K562 (cell line): ENCODE measurements around the gene AHI1. TPM values are rescaled to one million over a fixed set of nuclear protein-coding genes. Genes with fewer than 3 reads are reported as not detected.
A peak's percentile ranks its signal among the peaks of the same experiment; 100 is the strongest.

ENCODE experiments used
- BRD9 ChIP-seq: fragments of 450-650 bp; IDR thresholded peaks from 2 replicates; pipeline ENCODE4 v1.6.1; 2018; ENCODE audit warnings: low read depth; ENCODE audit not compliant: partially characterized antibody
- CEBPZ ChIP-seq: fragments of 150-350 bp; IDR thresholded peaks from 2 replicates; pipeline ENCODE4 v1.6.1; 2014; ENCODE audit warnings: low read depth, mild to moderate bottlenecking, low read length, borderline replicate concordance
- GTF2E2 ChIP-seq: fragments of 200-800 bp; sonication (Bioruptor generic); IDR thresholded peaks from 2 replicates; pipeline ENCODE4 v1.6.1; 2016; ENCODE audit warnings: missing genetic modification characterization, missing compliant biosample characterization
- HOXB6 ChIP-seq: fragments of 250-450 bp; sonication (Bioruptor Pico); IDR thresholded peaks from 2 replicates; pipeline ENCODE4 v1.5.1; 2022; ENCODE audit warnings: mild to moderate bottlenecking, borderline replicate concordance
- LCOR ChIP-seq: sonication (generic); formaldehyde crosslinking; IDR thresholded peaks from 2 replicates; pipeline ENCODE4 v1.8.0; 2022; ENCODE audit warnings: mild to moderate bottlenecking, missing genetic modification reagents
- MCM2 ChIP-seq: fragments of 450-650 bp; IDR thresholded peaks from 2 replicates; pipeline ENCODE4 v1.6.1; 2017; ENCODE audit warnings: low read depth, mild to moderate bottlenecking
- NFATC3 ChIP-seq: fragments of 450-650 bp; IDR thresholded peaks from 2 replicates; pipeline ENCODE4 v1.6.1; 2017; ENCODE audit warnings: mild to moderate bottlenecking
- PHF8 ChIP-seq: fragments of 200-600 bp; sonication (generic); IDR thresholded peaks from 2 replicates; pipeline ENCODE4 v1.6.1; 2012; ENCODE audit warnings: mixed run types, mild to moderate bottlenecking, inconsistent platforms, low read length, moderate library complexity, borderline replicate concordance
- POLR2B ChIP-seq: fragments of 450-650 bp; IDR thresholded peaks from 2 replicates; pipeline ENCODE4 v1.6.1; 2018; ENCODE audit warnings: low read depth; ENCODE audit not compliant: partially characterized antibody
- PRMT5 ChIP-seq: sonication (generic); formaldehyde crosslinking; IDR thresholded peaks from 2 replicates; pipeline ENCODE4 v1.5.0; 2020; ENCODE audit warnings: missing genetic modification reagents
- SMARCA4 ChIP-seq: fragments of 450-650 bp; IDR thresholded peaks from 2 replicates; pipeline ENCODE4 v1.6.1; 2016
- SP1 ChIP-seq: sonication (generic); formaldehyde crosslinking; IDR thresholded peaks from 2 replicates; pipeline ENCODE4 v1.8.1; 2022; ENCODE audit warnings: mild to moderate bottlenecking, missing genetic modification reagents
- TAF15 ChIP-seq: fragments of 200-400 bp; formaldehyde crosslinking; IDR thresholded peaks from 2 replicates; pipeline ENCODE4 v1.6.1; 2017; ENCODE audit warnings: mild to moderate bottlenecking, low read depth, low read length, moderate library complexity
- TCF3 ChIP-seq: sonication (generic); formaldehyde crosslinking; IDR thresholded peaks from 2 replicates; pipeline ENCODE4 v1.4.0; 2020; ENCODE audit warnings: mild to moderate bottlenecking, missing genetic modification reagents
- UBTF ChIP-seq, 2 experiments: IDR thresholded peaks; 2 replicates each; pipeline ENCODE4 v1.6.1; 2012; ENCODE audit warnings: improper control_type of control experiment in 2 of 2, low read depth in 2 of 2, low read length in 2 of 2, borderline replicate concordance in 1 of 2
- ZNF174 ChIP-seq: fragments of 250-450 bp; sonication (Bioruptor Pico); IDR thresholded peaks from 2 replicates; pipeline ENCODE4 v1.4.0; 2020; ENCODE audit warnings: mild to moderate bottlenecking
- ZNF395 ChIP-seq: fragments of 200-800 bp; sonication (Bioruptor generic); IDR thresholded peaks from 2 replicates; pipeline ENCODE4 v1.6.1; 2017; ENCODE audit warnings: missing genetic modification characterization, missing compliant biosample characterization
- ZNF408 ChIP-seq: fragments of 250-450 bp; sonication (Bioruptor Pico); IDR thresholded peaks from 2 replicates; pipeline ENCODE4 v1.4.0; 2020; ENCODE audit warnings: low read depth, mild to moderate bottlenecking, moderate library complexity
- ZNF583 ChIP-seq: fragments of 250-450 bp; sonication (Bioruptor Pico); IDR thresholded peaks from 2 replicates; pipeline ENCODE4 v1.4.0; 2020
- ZNF639 ChIP-seq, 2 experiments: fragments of 200-800 bp in 1 of 2; sonication (Bioruptor generic) in 1 of 2; sonication (generic) in 1 of 2; formaldehyde crosslinking in 1 of 2; IDR thresholded peaks in 1 of 2; conservative IDR thresholded peaks in 1 of 2; 2 replicates each; pipeline versions ENCODE4 v1.5.0 to v1.6.1; 2016 to 2020; ENCODE audit warnings: missing compliant biosample characterization in 1 of 2, missing genetic modification characterization in 1 of 2, missing genetic modification reagents in 1 of 2
- ZNF830 ChIP-seq: fragments of 250-450 bp; sonication (Bioruptor Pico); IDR thresholded peaks from 2 replicates; pipeline ENCODE4 v1.5.0; 2021; ENCODE audit warnings: mild to moderate bottlenecking
- polyA plus RNA-seq, 8 experiments: library from polyadenylated mRNA; depleted of rRNA in 4 of 8; stranded (reverse) in 5 of 8; unstranded in 3 of 8; fragments of >200 nt; fragmentation: Nextera tagmentation in 2 of 8; fragmentation: Illumina TruSeq in 1 of 8; extraction: Ambion mirVana in 2 of 8; extraction: Trizol in 1 of 8; gene quantifications; 2 replicates each; pipeline versions ENCODE4 v1.2.1 to v1.2.3, GENCODE V29; 2011 to 2014; ENCODE audit warnings: inconsistent platforms in 1 of 8, missing spikeins in 1 of 8
- total RNA-seq, 7 experiments: library from RNA; depleted of rRNA in 6 of 7; stranded (reverse); fragments of >200 nt in 6 of 7; fragmentation: Illumina TruSeq in 2 of 7; extraction: Trizol in 2 of 7; gene quantifications; 2 replicates each; pipeline versions ENCODE4 v1.2.1 to v1.2.3, GENCODE V29; 2011 to 2021; ENCODE audit warnings: low replicate concordance in 1 of 7

AHI1 gene
- total and polyA plus RNA-seq, 9 of the 15 experiments (the other 6 are each of a cell fraction or from before 2014, with no cell fraction given) = 24.7 to 54.9 (median 32.2) TPM

GRCh38 chr6:135323202-135323668 is 174.3 kb downstream of the AHI1 start (continued):
- TF ChIP-seq MCM2 (no peak), UBTF (IDR thresholded peaks at IDR 0.05; ENCODE audit: borderline replicate concordance in 1 of 2, low read depth in 2 of 2, low read length in 2 of 2) (no peak), NFATC3 (peak; percentile 94), LCOR (CRISPR knock-in tag) (peak; percentile 97), BRD9 (peak; percentile 99), HOXB6 (CRISPR knock-in tag) (no peak), ZNF583 (peak; percentile 94), SMARCA4 (peak; percentile 100), POLR2B (no peak), ZNF174 (CRISPR knock-in tag) (peak; percentile 14; the same call in 1 of the 2 replicates), ZNF639 (CRISPR knock-in tag; conservative IDR thresholded peaks at IDR 0.05 in 1 of 2, IDR thresholded peaks at IDR 0.05 in 1 of 2) (peak in 1 of 2 experiments; percentile 89; a peak in 2 of 4 replicates), ZNF408 (CRISPR knock-in tag) (no peak), PRMT5 (no peak), ZNF395 (CRISPR knock-in tag) (peak; percentile 99), CEBPZ (no peak), SP1 (CRISPR knock-in tag) (peak; percentile 76; the same call in 1 of the 2 replicates), PHF8 (no peak), TAF15 (no peak), TCF3 (CRISPR knock-in tag) (peak; percentile 100), GTF2E2 (peak; percentile 96), ZNF830 (CRISPR knock-in tag) (no peak)
